HG03575 (cell line): Measurements from ENCODE around the gene TDRD12.
"Not testable (repeated sequence)": the region's sequence is repeated elsewhere in the genome, so short reads cannot be mapped to it uniquely, and the experiment has no call there.

Source experiments
- ATAC-seq: cut with Tn5 transposase; IDR thresholded peaks from one replicate; pipeline ENCODE4 v1.9.1; 2021; ENCODE audit not compliant: unreplicated experiment, insufficient number of reproducible peaks, low FRiP score; ENCODE audit errors: extremely low read depth

Gene TDRD12

DNA sequence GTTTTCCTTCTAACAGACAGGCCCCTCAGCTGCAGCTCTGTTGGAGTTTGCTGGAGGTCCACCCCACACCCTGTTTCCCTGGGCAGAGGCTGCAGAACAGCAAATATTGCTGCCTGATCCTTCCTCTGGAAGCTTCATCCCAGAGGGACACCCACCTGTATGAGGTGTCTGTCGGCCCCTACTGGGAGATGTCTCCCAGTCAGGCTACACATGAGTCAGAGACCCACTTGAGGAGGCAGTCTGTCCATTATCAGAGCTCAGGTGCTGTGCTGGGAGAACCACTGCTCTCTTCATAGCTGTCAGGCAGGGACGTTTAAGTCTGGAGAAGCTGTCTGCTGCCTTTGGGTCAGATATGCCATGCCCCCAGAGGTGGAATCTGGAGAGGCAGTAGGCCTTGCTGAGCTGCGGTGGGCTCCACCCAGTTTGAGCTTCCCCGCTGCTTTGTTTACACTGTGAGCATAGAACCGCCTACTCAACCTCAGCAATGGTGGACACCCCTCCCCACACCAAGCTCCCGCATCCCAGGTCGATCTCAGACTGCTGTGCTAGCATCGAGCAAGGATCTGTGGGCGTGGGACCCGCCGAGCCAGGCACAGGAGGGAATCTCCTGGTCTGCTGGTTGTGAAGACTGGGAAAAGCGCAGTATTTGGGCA, 67.7 kb downstream of the TDRD12 start:
- not testable (repeated sequence) for ATAC-seq

DNA sequence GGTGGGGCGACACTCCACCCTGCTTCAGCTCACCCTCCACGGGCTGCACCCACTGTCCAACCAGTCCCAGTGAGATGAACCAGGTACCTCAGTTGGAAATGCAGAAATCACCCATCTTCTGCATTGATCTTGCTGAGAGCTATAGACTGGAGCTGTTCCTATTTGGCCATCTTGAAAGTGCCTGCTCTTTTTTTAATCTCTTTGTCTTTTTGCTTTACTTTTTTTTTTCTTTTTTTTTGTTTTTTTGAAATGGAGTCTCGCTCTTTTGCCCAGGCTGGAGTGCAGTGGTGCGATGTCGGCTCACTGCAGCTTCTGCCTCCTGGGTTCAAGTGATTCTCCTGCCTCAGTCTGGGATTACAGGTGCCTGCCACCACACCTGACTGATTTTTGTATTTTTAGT, 68.3 kb downstream of the TDRD12 start:
- ATAC-seq, result not testable (repeated sequence)

DNA sequence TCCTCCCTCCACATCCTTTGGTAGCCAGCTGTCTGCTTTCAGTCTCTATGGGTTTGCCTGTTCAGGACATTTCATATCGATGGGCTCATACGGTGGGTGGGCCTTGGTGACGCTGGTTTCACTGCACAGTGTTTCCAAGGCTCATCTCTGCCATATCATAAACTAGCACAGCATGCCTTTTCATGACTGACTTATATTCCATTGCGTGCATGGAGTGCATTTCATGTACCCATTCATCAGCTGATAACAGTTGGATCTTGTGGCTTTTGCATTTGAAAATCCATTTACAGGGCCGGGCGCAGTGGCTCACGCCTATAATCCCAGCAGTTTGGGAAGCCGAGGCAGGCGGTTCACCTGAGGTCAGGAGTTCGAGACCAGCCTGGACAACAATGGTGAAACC, 69.9 kb downstream of the TDRD12 start:
- no peak for ATAC-seq

DNA sequence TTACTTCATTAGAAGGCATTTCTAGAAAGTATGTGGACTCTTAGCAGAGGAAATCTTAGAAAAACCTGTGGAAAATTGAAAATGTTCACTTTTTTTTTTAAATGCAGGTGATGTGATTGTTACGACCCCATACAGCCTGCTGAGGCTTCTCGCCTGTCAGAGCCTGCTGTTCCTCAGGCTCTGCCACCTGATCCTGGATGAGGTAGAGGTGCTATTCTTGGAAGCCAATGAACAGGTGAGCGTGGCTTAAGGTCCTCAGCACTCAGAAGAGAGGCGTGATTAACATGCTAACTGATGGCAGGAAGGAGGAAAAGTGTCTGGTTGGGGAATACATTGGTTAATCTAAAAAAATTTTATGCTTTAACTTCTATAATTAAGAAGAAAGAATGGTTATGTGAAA, 78.6 kb downstream of the TDRD12 start:
- no peak for ATAC-seq

DNA sequence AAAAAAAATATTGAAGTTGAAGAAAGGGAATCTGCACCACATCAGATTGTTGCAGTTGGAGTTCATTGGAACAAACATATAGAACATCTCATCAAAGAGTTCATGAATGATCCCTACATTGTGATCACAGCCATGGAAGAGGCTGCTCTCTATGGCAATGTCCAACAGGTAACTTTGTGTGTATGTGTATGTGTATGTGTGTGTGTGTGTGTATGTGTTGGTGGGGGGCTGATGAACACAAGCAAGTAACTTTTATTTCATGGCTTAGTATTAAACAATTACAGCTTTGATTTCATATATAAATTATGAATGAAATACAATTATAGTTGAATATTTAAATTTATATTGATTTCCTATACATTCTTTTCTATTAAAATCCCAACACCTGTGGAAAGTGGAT, 80.6 kb downstream of the TDRD12 start:
- no peak for ATAC-seq

DNA sequence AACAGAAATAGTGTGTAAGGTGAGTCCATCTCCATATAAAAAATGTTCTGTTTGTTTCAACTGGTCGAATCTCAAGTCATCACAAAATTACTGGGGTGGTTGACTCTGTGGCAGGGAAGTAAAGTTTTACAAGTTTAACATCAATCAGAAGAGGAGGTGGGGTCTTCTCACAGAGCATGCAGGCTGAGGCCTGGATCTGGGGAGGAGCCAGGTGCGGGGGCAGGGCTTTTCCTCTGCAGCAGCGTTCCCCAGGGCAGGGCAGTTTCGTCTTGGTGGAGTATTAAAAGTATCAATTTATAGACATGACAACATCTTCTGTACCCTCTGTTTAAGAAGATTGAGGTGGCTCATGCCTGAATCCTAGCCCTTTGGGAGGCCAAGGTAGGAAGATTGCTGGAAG, 81.2 kb downstream of the TDRD12 start:
- no peak for ATAC-seq

DNA sequence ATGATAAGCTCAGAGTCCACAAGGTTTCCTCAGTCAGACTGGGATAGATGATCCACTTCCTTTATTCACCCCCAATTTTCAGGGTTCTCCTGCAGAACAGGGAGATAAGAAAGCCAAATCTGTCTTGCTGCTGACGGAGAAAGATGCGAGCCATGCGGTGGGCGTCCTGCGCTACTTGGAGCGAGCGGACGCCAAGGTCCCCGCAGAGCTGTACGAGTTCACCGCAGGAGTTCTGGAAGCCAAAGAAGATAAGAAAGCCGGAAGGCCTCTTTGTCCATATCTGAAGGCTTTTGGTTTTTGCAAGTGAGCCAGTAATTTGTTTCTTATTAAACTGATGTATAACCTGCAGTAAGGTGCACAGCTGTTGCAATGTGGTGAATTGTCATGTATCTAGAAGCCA, 83.3 kb downstream of the TDRD12 start:
- no peak for ATAC-seq

DNA sequence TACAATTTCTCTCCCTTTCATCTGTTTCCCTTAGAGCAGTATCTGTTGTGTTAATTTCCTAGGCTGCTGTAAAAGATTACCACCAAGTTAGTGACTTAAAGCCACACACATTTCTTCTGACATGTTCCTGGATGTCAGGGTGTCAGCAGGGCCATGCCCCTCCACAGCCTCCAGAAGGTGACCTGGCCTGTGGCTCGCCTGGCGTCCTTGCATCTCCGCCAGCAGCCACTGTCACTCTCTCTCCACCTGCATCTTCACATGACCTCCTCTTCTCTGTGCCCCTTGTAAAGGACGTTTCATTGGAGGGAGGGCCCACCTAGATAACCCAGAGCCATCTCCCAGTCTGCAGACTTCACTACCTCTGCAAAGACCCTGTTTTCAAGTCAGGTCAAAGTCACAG, 88.7 kb downstream of the TDRD12 start:
- ATAC-seq, result no peak

DNA sequence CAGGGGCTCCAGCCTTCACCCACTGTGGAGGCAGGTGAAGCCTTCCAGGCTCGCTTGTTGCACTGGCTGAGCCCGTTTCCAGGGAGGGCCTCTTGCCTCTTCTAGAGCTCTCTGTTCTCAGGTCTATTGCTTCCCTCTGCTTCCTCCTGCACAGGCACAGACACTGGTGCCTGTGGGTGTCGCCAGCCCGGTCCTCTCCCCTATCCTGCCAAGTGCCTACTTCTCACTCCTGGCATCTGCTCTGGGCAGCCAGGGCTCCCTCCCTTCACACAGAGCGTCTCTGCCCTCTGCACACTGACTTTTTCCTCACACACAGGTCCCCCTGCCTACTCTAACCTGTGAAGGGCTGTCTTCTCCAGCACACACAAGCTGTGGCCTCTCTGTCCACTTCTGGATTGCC, 89.7 kb downstream of the TDRD12 start:
- no peak for ATAC-seq

DNA sequence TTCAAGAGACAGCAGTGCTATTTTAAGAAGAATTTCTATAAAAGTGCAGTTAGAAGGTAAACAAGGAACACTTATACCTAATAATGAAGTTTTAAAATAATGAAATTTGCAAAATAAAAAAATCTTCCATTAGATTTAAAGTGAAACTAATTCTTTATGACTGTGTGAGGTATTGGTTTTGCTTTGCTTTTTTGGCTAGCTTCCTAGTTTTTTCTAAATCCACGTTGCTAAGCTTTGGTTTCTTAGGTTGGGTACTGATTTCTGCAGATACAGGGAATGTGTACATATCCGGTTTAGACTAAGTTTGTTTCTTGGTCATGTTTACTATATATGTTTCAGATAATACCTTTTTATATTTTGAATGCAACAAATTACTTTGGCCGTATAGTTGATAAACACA, 90.2 kb downstream of the TDRD12 start:
- ATAC-seq, result no peak

DNA sequence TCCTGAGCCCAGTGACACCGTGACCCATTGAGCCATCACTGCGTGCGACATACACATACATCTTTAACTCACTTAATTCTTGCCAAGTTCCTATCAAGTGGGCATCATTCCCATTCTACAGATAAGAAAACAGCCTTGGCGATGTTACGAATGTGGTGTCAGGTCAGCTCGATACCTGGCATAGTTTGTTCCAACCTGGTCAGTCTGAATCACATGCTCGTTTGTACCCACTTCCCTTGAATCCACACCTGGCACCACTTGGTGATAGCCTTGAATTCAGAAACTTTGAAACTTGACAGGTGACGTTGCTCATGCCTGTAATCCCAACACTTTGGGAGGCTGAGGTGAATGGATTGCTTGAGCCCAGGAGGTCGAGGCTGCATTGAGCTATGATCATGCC, 90.9 kb downstream of the TDRD12 start:
- no peak for ATAC-seq

DNA sequence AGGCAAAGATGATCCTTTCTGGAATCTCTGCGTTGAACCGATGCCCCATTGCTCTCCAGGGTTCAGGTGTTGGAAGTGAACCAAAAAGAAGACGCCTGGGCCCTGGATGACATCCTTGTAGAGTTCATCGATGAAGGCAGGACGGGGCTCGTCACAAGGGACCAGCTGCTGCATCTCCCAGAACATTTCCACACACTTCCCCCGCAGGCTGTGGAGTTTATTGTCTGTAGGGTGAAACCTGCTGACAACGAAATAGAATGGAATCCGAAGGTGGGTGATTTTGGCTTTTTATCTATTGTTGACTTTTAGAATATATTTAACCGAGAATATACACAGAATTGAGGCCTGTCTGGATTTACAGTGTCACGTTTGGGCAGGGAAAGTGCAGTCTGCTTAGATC, 91.6 kb downstream of the TDRD12 start:
- no peak for ATAC-seq

DNA sequence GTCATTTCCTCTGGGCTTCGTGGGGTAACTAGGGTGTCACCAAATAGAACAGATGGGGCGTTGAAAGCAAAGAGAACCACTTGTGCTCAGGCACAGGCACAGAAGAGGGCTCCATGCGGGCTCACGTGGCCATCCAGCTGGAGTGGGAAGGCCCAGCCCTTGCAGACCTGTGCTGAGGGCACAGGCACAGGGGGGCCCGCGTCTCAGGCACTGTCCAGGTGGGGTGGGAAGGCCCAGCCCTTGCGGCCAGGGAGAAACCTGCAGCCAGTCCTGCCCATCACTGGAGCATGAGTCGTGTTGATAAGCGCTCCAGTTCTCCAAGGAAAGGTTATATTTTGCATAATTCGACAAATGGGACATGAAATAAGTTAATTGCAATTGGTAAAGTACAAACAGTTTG, 92.5 kb downstream of the TDRD12 start:
- ATAC-seq, result no peak

DNA sequence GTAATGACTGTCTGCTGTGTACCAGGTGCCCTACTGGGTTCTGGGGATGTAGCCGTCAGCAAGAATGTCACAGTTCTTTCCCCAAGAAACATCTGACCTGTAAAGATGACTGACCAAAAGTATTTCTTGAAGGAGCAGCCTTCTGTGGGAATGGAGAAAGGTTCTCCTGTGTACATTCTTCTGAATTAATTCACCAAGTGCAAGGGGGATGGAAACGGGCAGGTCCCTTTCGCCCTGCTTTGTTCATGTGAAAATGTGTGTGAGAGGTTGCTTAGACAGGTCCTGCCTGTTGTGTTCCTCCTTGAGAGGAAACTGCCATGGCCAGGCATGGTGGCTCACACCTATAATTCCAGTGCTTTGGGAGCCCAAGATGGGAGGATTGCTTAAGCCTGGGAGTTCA, 93.0 kb downstream of the TDRD12 start:
- ATAC-seq, result no peak

DNA sequence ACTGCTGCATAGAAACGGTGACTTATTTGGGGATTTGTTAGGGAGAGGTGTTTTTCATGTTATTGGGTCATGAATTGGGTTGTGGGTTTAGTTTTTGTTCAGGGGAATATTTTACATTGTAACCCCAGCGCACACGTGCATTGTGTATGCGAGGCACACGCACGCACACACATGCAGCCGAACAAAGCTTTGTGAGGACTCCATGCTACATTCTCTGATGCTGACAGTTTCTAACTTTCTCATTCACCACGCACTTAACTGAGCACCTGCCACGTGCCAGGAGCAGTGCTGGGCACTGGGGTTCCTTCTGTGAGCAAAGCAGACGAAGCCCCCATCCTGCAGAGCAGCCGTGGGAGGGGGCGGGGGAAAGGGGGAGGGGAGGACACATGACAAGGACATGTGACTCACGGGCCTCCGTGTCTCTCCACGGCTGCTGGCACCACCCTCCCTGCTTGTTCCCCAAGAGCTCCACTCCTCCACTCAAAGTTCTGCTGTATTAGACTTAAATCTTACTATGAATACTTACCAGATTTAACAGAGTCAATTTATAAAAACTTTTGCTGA, 94.4 kb downstream of the TDRD12 start:
- ATAC-seq, result no peak

DNA sequence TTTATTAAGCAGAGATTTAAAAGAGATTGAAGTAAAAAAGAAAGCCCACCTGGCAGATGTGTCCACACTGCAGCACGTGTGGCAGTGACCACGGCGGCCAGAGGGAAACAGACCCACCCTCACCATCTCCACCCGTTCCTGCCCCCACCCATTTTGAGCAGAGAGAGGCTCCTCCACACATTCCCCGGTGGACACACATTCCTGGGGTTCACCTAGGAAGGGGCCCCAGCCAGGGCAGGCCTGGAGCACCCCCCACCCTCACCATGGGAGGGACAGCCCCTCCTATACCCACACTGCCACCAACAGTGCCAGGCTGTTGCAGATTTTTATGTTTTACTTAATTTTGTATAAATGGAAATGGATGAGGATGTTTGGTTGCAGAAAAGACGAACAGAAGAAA, 95.1 kb downstream of the TDRD12 start:
- no peak for ATAC-seq

DNA sequence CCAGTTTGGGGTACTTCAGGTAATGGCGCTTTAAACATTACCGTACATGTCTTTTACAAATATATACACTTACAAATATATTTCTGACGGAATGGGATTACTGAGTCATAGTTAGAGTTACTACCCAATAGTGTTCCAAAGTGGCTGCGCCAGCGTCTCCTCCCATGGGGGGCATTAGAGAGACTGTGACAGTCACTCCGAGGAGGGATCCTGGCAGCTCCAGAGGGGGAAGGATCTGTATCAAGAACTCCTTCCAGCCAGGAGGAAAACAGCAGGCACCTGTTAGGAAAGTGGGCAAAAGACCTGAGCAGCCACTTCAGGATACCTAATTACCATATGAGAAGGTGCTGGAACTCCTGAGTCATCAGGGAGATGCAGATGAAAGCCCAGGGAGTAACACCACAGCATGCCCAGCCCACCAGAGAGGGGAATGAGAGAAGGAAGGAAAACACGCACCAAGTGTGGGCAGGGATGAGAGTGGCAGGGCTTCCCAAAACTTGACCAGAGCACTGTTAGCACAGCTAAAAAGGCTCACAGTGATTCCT, 97.1 kb downstream of the TDRD12 start:
- ATAC-seq, result no peak

DNA sequence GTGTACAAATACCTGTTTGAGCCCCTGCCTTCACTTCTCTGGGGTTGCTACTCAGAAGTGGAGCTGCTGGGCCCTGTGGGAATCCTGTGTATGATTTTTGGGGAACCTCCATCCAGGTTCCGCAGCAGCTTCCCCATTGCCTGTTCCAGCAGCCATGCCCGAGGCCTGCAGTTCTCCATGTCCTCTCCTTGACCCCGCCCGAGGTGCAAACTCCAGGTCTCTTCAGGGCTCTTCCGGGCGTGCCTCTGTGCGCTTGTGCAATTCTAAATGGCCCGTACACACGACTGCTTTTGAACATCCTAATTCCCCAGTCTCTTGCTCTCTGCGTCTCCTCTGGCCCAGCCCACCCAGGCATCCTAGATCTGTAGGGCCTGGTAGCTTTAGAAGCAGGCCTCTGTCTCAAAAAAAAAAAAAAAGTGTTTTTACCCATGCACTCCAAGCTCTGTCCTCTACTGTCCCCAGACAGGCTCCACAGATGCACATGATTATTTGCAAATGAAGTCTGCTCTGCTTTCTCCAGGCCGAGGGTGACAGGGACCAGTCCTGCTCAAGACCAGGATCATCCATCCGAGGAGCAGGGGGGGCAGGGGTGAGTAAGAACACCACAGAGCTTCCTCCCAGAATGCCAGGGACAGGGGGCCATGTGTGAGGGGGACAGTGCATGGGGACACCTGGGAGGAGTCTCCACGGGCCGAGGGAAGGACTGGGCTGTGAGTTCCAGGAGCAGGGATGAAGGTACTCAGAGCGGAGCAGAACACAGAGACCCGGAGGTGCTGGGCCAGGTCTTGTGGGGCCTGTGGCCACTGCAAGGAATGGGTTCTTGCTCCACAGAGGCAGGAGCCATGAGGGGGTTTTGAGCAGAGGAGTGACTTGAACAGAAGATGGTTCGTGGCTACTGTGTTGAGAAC, 98.3 kb downstream of the TDRD12 start:
- ATAC-seq, result no peak

DNA sequence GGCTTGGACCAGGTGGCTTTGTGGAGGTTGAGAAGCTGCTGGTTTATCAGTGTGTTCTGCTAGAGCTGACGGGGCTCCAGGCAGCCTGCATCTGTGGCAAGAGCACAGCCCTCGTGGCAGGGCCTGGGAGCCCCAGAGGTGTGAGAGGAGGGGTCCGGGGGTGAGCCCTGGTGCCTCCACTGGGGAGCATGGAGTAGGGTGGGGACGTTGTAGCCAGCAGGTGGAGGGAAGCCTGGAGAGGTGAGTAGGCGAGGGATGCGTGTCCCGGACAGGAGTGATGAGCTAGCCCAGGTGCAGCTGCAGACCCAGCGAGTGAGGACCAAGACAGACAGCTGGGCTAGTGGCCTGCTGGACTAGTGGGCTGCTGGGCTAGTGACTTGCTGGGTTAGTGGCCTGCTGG, 99.0 kb downstream of the TDRD12 start:
- ATAC-seq, result no peak
